Measurements from ENCODE around the gene GNL3.
A peak's percentile ranks its signal among the peaks of the same experiment; 100 is the strongest.
"Not testable (repeated sequence)": the region's sequence is repeated elsewhere in the genome, so short reads cannot be mapped to it uniquely, and the experiment has no call there.

GNL3 gene

DNA sequence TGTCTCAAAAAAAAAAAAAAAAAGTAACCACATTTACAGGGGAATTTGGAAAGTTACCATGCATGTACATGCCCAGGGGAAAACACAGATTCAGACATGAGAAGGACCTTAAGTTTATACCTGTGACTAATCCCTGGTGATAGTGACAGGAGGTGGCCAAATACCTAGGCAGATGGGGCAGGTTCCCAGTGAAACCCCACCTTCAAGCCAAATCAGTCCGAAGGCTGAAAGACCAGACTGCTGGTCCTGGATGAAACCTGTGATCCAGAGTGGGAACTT lies 35.8 kb downstream of the GNL3 start:
- DNase-seq: no peak

DNA sequence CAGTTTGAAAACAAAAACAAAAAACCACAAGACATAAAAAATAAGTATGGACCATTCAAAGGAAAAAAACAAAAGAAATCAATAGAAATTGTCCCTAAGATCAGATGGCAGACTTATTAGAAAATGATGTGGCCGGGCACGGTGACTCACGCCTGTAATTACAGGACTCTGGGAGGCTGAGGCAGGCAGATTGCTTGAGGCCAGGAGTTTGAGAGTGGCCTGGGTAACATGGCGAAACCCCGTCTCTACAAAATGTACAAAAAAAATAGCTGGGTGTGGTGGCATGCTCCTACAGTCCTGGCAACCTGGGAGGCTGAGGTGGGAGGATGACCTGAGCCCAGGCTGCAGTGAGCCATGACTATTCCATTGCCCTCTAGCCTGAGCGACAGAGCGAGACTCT lies 36.7 kb downstream of the GNL3 start:
- no peak for DNase-seq

DNA sequence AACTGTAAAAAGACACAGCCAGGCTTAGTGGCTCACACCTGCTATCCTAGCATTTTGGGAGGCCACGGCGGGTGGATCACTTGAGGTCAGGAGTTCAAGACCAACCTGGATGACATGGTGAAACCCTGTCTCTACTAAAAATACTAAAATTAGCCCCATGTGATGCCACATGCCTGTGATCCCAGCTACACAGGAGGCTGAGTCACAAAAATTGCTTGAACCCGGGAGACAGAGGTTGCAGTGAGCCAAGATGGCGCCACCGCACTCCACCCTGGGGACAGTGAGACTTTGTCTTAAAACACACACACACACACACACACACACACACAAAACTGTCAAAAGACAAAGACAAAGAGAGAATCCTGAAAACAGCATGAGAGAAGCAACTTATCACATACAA lies 38.1 kb downstream of the GNL3 start:
- DNase-seq: no peak

DNA sequence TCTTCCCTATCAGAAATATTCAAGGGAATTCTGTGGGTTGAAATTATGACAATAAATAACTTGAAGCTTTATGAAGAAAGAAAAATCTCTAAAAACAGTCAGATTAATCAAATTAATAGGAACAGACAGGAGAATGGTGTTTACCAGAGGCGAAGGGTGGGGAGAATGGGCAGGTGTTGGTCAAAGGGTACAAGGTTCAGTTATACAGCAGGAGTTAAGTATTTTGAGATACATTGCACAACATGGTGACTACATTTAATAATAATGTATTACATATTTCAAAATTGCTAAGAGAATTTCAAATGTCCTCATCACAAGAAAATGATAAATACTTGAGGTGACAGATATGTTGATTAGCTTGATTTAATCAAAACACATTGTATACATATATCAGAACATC lies 38.7 kb downstream of the GNL3 start:
- DNase-seq: no peak

DNA sequence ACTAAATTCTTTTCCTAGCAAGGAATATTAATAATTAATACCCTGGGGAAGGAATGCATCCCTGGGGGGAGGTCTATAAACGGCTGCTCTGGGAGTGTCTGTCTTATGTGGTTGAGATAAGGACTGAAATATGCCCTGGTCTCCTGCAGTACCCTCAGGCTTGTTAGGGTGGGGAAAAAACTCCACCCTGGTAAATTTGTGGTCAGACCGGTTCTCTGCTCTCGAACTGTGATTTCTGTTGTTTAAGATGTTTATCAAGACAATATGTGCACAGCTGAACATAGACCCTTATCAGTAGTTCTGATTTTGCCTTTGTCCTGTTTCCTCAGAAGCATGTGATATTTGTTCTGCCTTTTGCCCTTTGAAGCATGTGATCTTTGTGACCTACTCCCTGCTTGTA lies 42.9 kb downstream of the GNL3 start:
- DNase-seq: not testable (repeated sequence)

DNA sequence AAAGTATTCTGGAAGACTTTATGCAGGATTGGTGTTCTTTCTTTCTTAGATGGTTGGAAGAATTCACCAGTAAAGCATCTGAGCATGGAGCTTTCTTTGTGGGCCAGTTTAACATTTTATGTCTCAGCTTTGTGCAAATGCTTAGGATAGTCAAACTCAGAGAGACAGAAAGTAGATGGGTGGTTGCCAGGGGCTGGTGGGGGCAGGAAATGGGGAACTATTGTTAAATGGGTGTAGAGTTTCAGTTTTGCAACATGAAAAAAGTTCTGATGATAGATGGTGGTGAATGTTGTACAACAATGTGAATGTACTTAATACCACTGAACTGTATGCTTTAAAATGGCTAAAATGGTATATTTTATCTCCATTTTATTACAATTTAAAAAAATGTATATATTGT lies 44.8 kb downstream of the GNL3 start:
- no peak for DNase-seq

DNA sequence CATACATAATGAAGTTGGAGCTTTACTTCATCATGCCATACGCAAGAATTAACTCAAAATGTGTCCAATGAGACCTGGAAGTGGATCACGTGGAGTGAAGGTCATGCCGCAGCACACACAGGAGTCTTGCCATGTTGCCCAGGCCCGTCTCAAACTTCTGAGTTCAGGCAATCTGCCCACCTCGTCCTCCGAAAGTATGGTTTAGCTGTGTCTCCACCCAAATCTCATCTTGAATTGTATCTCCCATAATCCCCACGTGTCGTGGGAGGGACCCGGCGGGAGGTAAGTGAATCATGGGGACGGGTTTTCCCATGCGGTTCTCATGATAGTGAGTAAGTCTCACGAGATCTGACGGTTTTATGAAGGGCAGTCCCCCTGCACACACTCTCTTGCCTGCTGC lies 45.8 kb downstream of the GNL3 start:
- DNase-seq: no peak

DNA sequence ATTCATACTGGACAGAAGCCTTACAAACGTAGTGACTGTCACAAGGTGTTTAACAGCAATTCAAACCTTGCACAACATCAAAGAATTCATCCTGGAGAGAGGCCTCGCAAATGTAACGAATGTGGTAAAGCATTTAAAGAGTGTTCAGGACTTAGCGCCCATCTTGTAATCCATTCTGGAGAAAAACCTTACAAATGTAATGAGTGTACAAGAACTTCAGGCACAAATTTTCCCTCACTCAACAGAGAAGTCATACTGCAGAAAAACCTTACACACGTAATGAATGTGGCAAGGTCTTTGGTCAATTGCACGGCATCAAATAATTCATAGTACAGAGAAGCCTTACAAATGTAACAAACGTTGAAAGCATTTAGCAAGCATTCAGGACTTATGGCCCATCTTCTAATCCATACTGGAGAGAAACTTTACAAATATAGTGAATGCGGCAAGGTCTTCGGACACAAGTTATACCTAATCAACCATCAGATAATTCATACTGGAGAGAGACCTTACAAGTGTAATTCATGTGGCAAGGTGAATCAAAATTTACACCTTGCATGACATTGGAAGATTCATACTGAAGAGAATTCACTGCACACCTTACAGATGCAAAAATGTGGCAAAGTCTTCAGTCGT lies 47.5 kb downstream of the GNL3 start:
- no peak for DNase-seq

DNA sequence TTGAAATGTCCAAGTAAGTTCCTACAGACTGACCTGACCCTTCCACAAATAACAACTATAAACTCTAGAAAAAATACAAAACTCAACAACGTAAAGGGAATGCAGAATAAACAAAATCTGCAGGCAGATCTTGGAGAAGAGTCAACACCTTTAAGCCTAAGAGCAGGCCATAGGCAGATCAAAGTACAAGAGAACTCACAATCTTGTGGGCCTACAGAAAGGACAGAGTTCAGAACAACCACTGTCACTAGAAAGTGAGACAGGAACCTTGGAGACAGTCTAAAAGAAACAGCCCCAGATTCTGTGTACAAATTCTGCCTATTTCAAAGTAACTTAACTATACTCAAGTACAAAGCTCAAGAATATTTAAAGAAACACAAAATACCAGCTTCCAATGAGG lies 53.9 kb downstream of the GNL3 start:
- DNase-seq: no peak

DNA sequence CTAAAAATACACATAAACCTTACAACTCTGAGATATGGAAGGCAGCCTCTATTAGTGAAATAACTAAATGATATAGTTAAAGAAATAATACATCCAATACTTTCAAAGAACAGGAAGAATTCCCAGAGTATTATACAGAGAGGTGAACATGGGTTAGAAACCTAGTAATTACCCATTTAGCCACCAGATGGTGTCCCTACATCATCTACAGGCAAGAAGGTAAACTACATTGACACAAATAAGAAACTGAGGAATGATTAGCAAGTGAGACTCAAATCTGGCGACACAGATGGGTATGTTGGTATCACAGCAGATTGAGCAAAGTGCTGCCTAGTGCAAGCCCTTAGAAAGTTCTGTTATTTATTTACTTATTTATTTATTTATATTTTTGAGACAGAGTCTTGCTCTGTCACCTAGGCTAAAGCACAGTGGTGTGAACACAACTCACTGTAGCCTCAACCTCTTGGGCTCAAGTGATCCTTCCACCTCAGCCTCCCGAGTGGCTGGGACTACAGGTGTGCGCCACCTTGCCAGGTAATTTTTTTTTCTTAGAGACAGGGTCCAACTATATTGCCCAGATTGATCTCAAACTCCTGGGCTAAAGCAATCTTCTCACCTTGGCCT lies 56.7 kb downstream of the GNL3 start:
- DNase-seq: peak; percentile 18

DNA sequence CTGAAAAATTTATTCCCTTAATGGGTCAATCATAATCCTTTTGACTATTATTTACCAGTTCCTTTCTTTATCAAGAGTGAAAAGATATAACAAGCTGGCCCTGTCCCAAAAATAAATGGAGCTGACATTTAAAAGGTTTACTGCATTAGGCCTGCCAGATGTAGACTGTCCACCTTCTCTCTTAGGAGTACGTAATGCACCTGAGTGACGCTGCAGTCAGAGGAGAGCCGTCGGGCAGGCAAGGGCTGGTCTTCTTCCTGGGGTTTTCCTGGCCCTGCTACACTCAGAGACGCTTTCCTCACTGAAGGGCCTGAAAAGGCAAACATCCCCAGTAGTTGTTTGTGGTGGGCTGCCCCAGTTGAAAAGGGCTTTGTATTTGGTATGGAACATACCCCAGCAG lies 57.3 kb downstream of the GNL3 start:
- DNase-seq: no peak

DNA sequence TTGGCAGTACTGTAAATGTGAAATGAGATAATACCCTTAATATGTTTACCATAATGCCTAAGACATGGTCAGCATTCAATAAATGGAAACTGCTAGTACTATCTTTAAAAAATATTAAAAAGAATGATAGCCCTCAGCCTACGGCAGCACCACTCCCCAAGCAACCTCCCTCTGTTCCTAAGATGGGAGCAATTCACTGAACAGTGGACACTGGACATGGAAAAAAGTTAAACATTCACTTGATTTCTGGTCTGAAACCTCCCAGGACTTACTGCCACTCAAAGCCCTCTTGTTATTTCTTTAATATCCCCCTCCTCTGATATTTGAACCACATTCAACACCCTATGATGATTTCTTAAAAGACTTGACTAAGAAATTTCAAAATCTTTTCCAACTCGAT lies 57.9 kb downstream of the GNL3 start:
- DNase-seq: no peak

Measured in CD4-positive, alpha-beta T cell treated with Interleukin-4 for 4 hours (primary cell).